ENCODE data around the gene METTL25B.

DNA sequence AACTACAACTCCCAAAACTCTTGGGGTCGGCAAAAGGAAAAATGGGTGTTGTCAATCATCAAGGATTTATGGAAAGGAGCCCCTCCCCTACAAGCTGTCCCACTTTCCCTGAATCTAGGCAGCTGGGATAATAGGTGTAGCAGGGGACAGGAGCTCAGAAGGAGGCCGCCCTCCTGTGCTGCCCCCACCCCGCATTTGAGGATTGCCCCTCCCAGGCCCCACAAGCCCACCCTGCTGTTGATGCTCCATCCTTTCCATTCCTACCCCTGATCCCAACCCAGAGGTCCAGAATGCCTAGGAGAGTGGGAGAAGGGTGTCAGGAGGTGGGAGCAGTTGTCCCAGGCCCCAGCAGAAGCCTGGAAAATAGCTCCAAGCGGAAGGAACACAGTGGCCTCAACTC, 14.5 kb downstream of the METTL25B start:
- TF ChIP-seq POLR2A (IDR thresholded peaks at IDR 0.05; ENCODE audit: low read length) (no peak), GATA1 (IDR thresholded peaks at IDR 0.05; ENCODE audit: low read depth, low read length) (no peak)

Data from erythroblast (primary cell).